Inflammatory macrophage (primary cell): ENCODE measurements around the gene NAAA.
"Not testable (repeated sequence)": the region's sequence is repeated elsewhere in the genome, so short reads cannot be mapped to it uniquely, and the experiment has no call there.

Experiments
- DNase-seq, 2 donors: peaks; one replicate each; pipeline ENCODE4 v3.0.0-alpha.2; 2020 to 2022
- total RNA-seq, 18 experiments: gene quantifications; one replicate each; lab custom pipeline; 2026; ENCODE audit warnings: mixed read lengths in 6 of 18, inconsistent platforms in 2 of 18; lab: John Stamatoyannopoulos, UW

The NAAA gene
- 20.0 to 73.8 (median 37.5) reads per million in 18 experiments for total RNA-seq

GRCh38 chr4:75940692-75941253 is at the start of gene NAAA:
Gene NAAA, minus strand, starts transcription at chr4:75941013. Its CDS starts 64 bp downstream, at chr4:75940949.
- DNase-seq, result peak; percentile 58 to 76

GRCh38 chr4:75989846-75990528 is 49.2 kb upstream of the NAAA start:
- no peak for DNase-seq

- DNase-seq, result no peak
These were observed 44.3 kb upstream of the NAAA start for GRCh38 chr4:75985116-75985515.

- DNase-seq, result no peak
These were observed 39.8 kb upstream of the NAAA start for GRCh38 chr4:75980576-75980975.

- DNase-seq, result no peak
These were observed 35.4 kb upstream of the NAAA start for GRCh38 chr4:75976177-75976576.

- no peak for DNase-seq
These were observed 33.0 kb upstream of the NAAA start for GRCh38 chr4:75973766-75974165.

- no peak for DNase-seq
These were observed 27.3 kb upstream of the NAAA start for GRCh38 chr4:75968084-75968483.

GRCh38 chr4:75963558-75963957 is 22.7 kb upstream of the NAAA start:
- DNase-seq, result no peak

GRCh38 chr4:75962072-75962471 is 21.3 kb upstream of the NAAA start:
- not testable (repeated sequence) for DNase-seq

GRCh38 chr4:75958546-75958945 is 17.7 kb upstream of the NAAA start:
- not testable (repeated sequence) for DNase-seq

GRCh38 chr4:75954811-75955210 is 14.0 kb upstream of the NAAA start:
- not testable (repeated sequence) for DNase-seq

- no peak for DNase-seq
These were observed 12.7 kb upstream of the NAAA start for GRCh38 chr4:75953509-75953908.

GRCh38 chr4:75950213-75950815 is 9.5 kb upstream of the NAAA start:
- DNase-seq, result no peak

GRCh38 chr4:75948822-75949444 is 8.1 kb upstream of the NAAA start:
- DNase-seq, result no peak

- DNase-seq, result peak; percentile 67 to 76
These were observed 722 bp downstream of the NAAA start for GRCh38 chr4:75939890-75940691.

GRCh38 chr4:75935628-75936027 is 5.2 kb downstream of the NAAA start:
- DNase-seq, result no peak

GRCh38 chr4:75930152-75930551 is 10.7 kb downstream of the NAAA start:
- DNase-seq, result no peak

GRCh38 chr4:75924916-75925315 is 15.9 kb downstream of the NAAA start:
- not testable (repeated sequence) for DNase-seq

- DNase-seq, result no peak
These were observed 16.4 kb downstream of the NAAA start for GRCh38 chr4:75924309-75924827.

- no peak for DNase-seq
These were observed 18.2 kb downstream of the NAAA start for GRCh38 chr4:75922588-75922987.

- no peak for DNase-seq
These were observed 18.9 kb downstream of the NAAA start for GRCh38 chr4:75921910-75922309.

- no peak for DNase-seq
These were observed 20.5 kb downstream of the NAAA start for GRCh38 chr4:75920327-75920726.
